WERI-Rb-1 (cell line): ENCODE measurements around the gene ANKRD17.

Experiments used
- DNase-seq: peaks from one replicate; pipeline ENCODE4 v3.0.0-alpha.2; 2020
- H3K27ac ChIP-seq: fragments of 250-450 bp; sonication (Bioruptor Pico); 2 replicates; pipeline ENCODE4 v1.5.1; 2020; ENCODE audit warnings: mild to moderate bottlenecking, moderate library complexity
- H3K27me3 ChIP-seq: fragments of 250-450 bp; sonication (Bioruptor Pico); 2 replicates; pipeline ENCODE4 v1.5.1; 2021; ENCODE audit warnings: mild to moderate bottlenecking, low read depth, moderate library complexity; ENCODE audit not compliant: insufficient read depth, severe bottlenecking
- H3K36me3 ChIP-seq: fragments of 250-450 bp; sonication (Bioruptor Pico); 2 replicates; pipeline ENCODE4 v1.5.1; 2020; ENCODE audit warnings: mild to moderate bottlenecking, moderate library complexity
- H3K4me3 ChIP-seq: 2 replicates; pipeline ENCODE4 v1.5.1; 2011; ENCODE audit warnings: low read depth, mild to moderate bottlenecking, control low read depth, low read length
- H3K9me3 ChIP-seq: fragments of 250-450 bp; sonication (Bioruptor Pico); 2 replicates; pipeline ENCODE4 v1.5.1; 2021; ENCODE audit warnings: mild to moderate bottlenecking, moderate library complexity; ENCODE audit not compliant: severe bottlenecking
- TF ChIP-seq, protein P1 (sequence below): IDR thresholded peaks from 2 replicates; pipeline ENCODE4 v1.5.1; 2011; ENCODE audit warnings: low read depth, mild to moderate bottlenecking, control low read depth, inconsistent platforms, low read length

ANKRD17 gene

DNA sequence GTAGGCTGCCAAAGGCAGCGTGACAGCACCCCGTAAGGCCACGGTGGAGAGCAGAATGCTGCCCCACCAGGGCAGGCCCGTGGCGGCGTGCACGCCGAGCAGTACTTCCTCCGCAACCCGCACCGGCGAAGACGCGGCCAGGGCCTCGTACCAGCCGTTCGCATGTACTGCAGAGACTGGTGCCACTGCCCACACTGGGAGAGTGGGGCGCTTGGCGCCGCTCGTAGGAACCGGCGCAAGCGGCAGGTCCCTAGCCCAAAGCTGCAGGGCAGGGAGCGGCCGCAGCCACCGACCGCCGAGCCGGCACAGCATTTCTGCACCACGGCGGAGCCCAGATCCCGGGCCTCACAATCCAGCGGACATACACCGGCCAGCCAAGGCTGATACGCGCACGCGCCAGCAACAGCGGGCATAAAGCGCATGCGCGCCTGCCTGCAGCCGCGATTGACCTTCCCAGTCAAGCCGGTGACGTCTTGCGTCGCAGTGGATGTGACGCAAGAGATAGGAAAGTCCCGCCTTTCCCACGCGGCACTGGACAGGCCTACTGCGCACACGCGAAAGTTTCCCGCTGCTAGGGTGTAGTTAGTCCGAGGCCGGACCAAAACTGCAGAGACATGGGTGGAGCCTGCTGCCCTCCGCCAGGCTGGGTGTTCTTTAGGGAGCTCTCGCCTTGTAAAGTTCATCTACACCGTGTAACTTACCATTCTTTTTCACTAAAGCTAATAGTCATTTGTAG lies 189.1 kb downstream of the ANKRD17 start, which contains the start of gene COX18:
COX18 (minus strand) TSS at position 379 of the 736 bp plus-strand sequence; CDS start at position 312, 67 bp downstream.
- peaks cover 8% of the 10 kb centered on the region for H3K36me3 ChIP-seq
- TF ChIP-seq, protein P1, sequence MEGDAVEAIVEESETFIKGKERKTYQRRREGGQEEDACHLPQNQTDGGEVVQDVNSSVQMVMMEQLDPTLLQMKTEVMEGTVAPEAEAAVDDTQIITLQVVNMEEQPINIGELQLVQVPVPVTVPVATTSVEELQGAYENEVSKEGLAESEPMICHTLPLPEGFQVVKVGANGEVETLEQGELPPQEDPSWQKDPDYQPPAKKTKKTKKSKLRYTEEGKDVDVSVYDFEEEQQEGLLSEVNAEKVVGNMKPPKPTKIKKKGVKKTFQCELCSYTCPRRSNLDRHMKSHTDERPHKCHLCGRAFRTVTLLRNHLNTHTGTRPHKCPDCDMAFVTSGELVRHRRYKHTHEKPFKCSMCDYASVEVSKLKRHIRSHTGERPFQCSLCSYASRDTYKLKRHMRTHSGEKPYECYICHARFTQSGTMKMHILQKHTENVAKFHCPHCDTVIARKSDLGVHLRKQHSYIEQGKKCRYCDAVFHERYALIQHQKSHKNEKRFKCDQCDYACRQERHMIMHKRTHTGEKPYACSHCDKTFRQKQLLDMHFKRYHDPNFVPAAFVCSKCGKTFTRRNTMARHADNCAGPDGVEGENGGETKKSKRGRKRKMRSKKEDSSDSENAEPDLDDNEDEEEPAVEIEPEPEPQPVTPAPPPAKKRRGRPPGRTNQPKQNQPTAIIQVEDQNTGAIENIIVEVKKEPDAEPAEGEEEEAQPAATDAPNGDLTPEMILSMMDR, result no peak
- H3K9me3 ChIP-seq, result no peaks in the 10 kb centered on the region
- H3K27me3 ChIP-seq, result no peaks in the 10 kb centered on the region
- DNase-seq, result peak; percentile 98
- H3K4me3 ChIP-seq, result peak within 1 kb of the TSS; percentile 94
- H3K27ac ChIP-seq, result peak within 1 kb of the TSS; percentile 89

GRCh38 chr4:73068491-73069337 lies 189.9 kb downstream of the ANKRD17 start:
- H3K4me3 ChIP-seq, result peak overlapping the region; percentile 94
- peak overlapping the region; percentile 89 for H3K27ac ChIP-seq
- H3K9me3 ChIP-seq, result no peaks in the 10 kb centered on the region
- H3K27me3 ChIP-seq, result no peaks in the 10 kb centered on the region
- no peak for DNase-seq
- H3K36me3 ChIP-seq, result peaks cover 10% of the 10 kb centered on the region
- TF ChIP-seq, protein P1, result no peak

DNA sequence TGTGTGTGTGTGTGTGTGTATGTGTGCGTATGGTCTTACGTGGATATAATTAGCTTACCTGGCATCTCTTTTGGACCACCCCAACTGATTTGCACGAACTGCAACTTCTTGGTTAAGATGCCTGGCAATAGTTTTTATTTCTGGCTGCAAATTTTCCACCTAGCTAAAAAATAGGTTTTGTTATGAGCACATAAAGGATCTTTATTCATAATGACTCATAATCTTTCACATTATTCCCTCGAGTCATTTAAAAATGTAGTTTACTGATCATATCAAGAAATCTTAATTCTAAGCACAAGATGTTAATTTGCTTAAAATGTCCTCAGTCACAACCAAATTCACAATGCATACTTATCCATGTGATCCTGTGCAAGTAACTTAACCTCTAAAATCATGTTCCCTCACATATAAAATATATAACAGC lies 190.6 kb downstream of the ANKRD17 start:
- Histone ChIP-seq H3K27me3 (no peaks in the 10 kb centered on the region), H3K4me3 (peak overlapping the region; percentile 94), H3K9me3 (no peaks in the 10 kb centered on the region), H3K36me3 (peaks cover 9% of the 10 kb centered on the region), H3K27ac (peak overlapping the region; percentile 89)
- TF ChIP-seq, protein P1, result no peak
- DNase-seq, result no peak

DNA sequence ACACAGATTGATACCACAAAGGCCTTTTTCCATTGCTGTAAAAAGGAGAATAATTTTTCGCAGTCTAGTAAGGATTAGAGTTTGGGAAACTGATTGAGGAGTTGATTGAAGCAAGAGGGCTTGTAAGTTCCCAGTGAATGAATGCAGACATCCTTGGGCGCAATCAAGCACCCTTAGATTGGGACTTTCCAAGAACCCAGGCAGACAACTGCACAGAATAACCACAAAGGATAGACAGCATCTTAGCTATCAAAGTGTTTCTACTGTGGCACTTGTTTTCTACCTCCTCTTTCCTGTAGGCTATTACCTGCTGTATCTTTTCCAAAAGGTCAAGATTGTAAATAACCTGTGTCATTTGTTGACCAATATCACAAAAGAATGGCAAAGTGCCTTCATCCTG lies 191.7 kb downstream of the ANKRD17 start:
- H3K4me3 ChIP-seq, result no peak overlapping the region
- DNase-seq, result no peak
- H3K36me3 ChIP-seq, result peaks cover 4% of the 10 kb centered on the region
- no peak overlapping the region for H3K27ac ChIP-seq
- H3K9me3 ChIP-seq, result no peaks in the 10 kb centered on the region
- TF ChIP-seq, protein P1, result no peak
- no peaks in the 10 kb centered on the region for H3K27me3 ChIP-seq

- Histone ChIP-seq H3K27ac (no peak overlapping the region), H3K9me3 (no peaks in the 10 kb centered on the region), H3K27me3 (no peaks in the 10 kb centered on the region), H3K4me3 (no peak overlapping the region), H3K36me3 (peaks cover 4% of the 10 kb centered on the region)
- TF ChIP-seq, protein P1, result no peak
- no peak for DNase-seq
These were observed 192.2 kb downstream of the ANKRD17 start for GRCh38 chr4:73066445-73066844.
